ENCODE results near the gene TXNDC12.

TXNDC12 gene

GRCh38 chr1:52072291-52072690, 17.3 kb upstream of the TXNDC12 start:
- TF ChIP-seq RAD21 (IDR thresholded peaks at IDR 0.05; ENCODE audit: low read depth) (no peak), CEBPB (IDR thresholded peaks at IDR 0.05) (no peak), FOXM1 (IDR thresholded peaks at IDR 0.05; ENCODE audit: borderline replicate concordance, low read depth) (no peak), YY1 (IDR thresholded peaks at IDR 0.05; ENCODE audit: low read depth) (no peak), TCF12 (IDR thresholded peaks at IDR 0.05; ENCODE audit: low read depth) (no peak), USF1 (IDR thresholded peaks at IDR 0.05) (no peak), REST (IDR thresholded peaks at IDR 0.05; ENCODE audit: low read depth) (no peak), EGR1 (IDR thresholded peaks at IDR 0.05) (no peak), TAF1 (IDR thresholded peaks at IDR 0.05; ENCODE audit: low read depth) (no peak), CREB1 (IDR thresholded peaks at IDR 0.05; ENCODE audit: low read depth) (no peak), NFIC (IDR thresholded peaks at IDR 0.05) (no peak), TEAD4 (IDR thresholded peaks at IDR 0.05) (no peak), EP300 (IDR thresholded peaks at IDR 0.05; ENCODE audit: borderline replicate concordance) (no peak), ZBTB7A (IDR thresholded peaks at IDR 0.05; ENCODE audit: low read depth) (no peak), MAX (IDR thresholded peaks at IDR 0.05) (no peak)

GRCh38 chr1:52070704-52071103, 15.7 kb upstream of the TXNDC12 start:
- TF ChIP-seq RAD21 (IDR thresholded peaks at IDR 0.05; ENCODE audit: low read depth) (no peak), TAF1 (IDR thresholded peaks at IDR 0.05; ENCODE audit: low read depth) (no peak), EP300 (IDR thresholded peaks at IDR 0.05; ENCODE audit: borderline replicate concordance) (no peak), TEAD4 (IDR thresholded peaks at IDR 0.05) (no peak), MAX (IDR thresholded peaks at IDR 0.05) (no peak), TCF12 (IDR thresholded peaks at IDR 0.05; ENCODE audit: low read depth) (no peak), REST (IDR thresholded peaks at IDR 0.05; ENCODE audit: low read depth) (no peak), CREB1 (IDR thresholded peaks at IDR 0.05; ENCODE audit: low read depth) (no peak), CEBPB (IDR thresholded peaks at IDR 0.05) (no peak), EGR1 (IDR thresholded peaks at IDR 0.05) (no peak), FOXM1 (IDR thresholded peaks at IDR 0.05; ENCODE audit: borderline replicate concordance, low read depth) (no peak), USF1 (IDR thresholded peaks at IDR 0.05) (no peak), ZBTB7A (IDR thresholded peaks at IDR 0.05; ENCODE audit: low read depth) (no peak)

- TF ChIP-seq MAX (IDR thresholded peaks at IDR 0.05) (no peak), CREB1 (IDR thresholded peaks at IDR 0.05; ENCODE audit: low read depth) (no peak), ZBTB7A (IDR thresholded peaks at IDR 0.05; ENCODE audit: low read depth) (no peak), TEAD4 (IDR thresholded peaks at IDR 0.05) (no peak), YY1 (IDR thresholded peaks at IDR 0.05; ENCODE audit: low read depth) (no peak), REST (IDR thresholded peaks at IDR 0.05; ENCODE audit: low read depth) (no peak), TAF1 (IDR thresholded peaks at IDR 0.05; ENCODE audit: low read depth) (no peak), NFIC (IDR thresholded peaks at IDR 0.05) (no peak), TCF12 (IDR thresholded peaks at IDR 0.05; ENCODE audit: low read depth) (no peak), EGR1 (IDR thresholded peaks at IDR 0.05) (no peak), USF1 (IDR thresholded peaks at IDR 0.05) (no peak)
Measured at GRCh38 chr1:52063192-52063591, 8.2 kb upstream of the TXNDC12 start.

- TF ChIP-seq FOXM1 (IDR thresholded peaks at IDR 0.05; ENCODE audit: borderline replicate concordance, low read depth) (no peak), CREB1 (IDR thresholded peaks at IDR 0.05; ENCODE audit: low read depth) (no peak), MAX (IDR thresholded peaks at IDR 0.05) (no peak), CEBPB (IDR thresholded peaks at IDR 0.05) (no peak), YY1 (IDR thresholded peaks at IDR 0.05; ENCODE audit: low read depth) (no peak), TEAD4 (IDR thresholded peaks at IDR 0.05) (no peak), TAF1 (IDR thresholded peaks at IDR 0.05; ENCODE audit: low read depth) (no peak)
Measured at GRCh38 chr1:52060822-52061221, 5.8 kb upstream of the TXNDC12 start.
